Breast epithelium (tissue), 4 donors: ENCODE data around the gene TRIM27. TPM values are rescaled to one million over a fixed set of nuclear protein-coding genes. Genes with fewer than 3 reads are reported as not detected.
"Not testable (repeated sequence)": the region's sequence is repeated elsewhere in the genome, so short reads cannot be mapped to it uniquely, and the experiment has no call there.

Experiments
- DNase-seq, 2 donors: peaks; one replicate each; pipeline ENCODE4 v3.0.0-alpha.2; 2019; ENCODE audit warnings: low spot score in 2 of 2
- H3K27ac ChIP-seq, 2 donors: fragments of 200-600 bp; sonication (generic) in 1 of 2; one replicate each; pipeline ENCODE4 v1.5.1; 2016 to 2019; ENCODE audit warnings: mild to moderate bottlenecking in 1 of 2
- H3K27me3 ChIP-seq, 2 donors: fragments of 200-600 bp; sonication (generic) in 1 of 2; one replicate each; pipeline versions ENCODE4 v1.5.1 to v1.6.0; 2017 to 2019; ENCODE audit warnings: control low read depth in 1 of 2, mild to moderate bottlenecking in 1 of 2
- H3K36me3 ChIP-seq: fragments of 200-600 bp; one replicate; pipeline ENCODE4 v1.5.1; 2019
- H3K4me1 ChIP-seq, 2 donors: fragments of 200-600 bp; sonication (generic); one replicate each; pipeline ENCODE4 v1.5.1; 2016 to 2019; ENCODE audit warnings: control low read depth in 1 of 2
- H3K4me3 ChIP-seq, 3 donors: fragments of 200-600 bp; sonication (generic); 1 replicate in 2 of 3; 2 replicates in 1 of 3; pipeline ENCODE4 v1.5.1; 2016 to 2019; ENCODE audit warnings: mild to moderate bottlenecking in 3 of 3, moderate library complexity in 2 of 3
- H3K9me3 ChIP-seq, 2 donors: fragments of 200-600 bp; sonication (generic) in 1 of 2; one replicate each; pipeline ENCODE4 v1.5.1; 2016 to 2019; ENCODE audit warnings: control low read depth in 1 of 2
- POLR2A ChIP-seq: fragments of 450-650 bp; IDR thresholded peaks from one replicate; pipeline ENCODE4 v1.6.1; 2016; ENCODE audit warnings: antibody characterized with exemption, mild to moderate bottlenecking, moderate library complexity
- POLR2AphosphoS5 ChIP-seq, 3 donors: sonication (generic); formaldehyde crosslinking; IDR thresholded peaks; one replicate each; pipeline ENCODE4 v1.6.1; 2017; ENCODE audit warnings: antibody characterized with exemption in 3 of 3
- intact Hi-C: fragments of 100-400 bp; cut with DNase I; formaldehyde crosslinking; loops from one replicate; pipeline ENCODE4 v1.15.1; 2023; ENCODE audit warnings: low total_unique reads
- total RNA-seq, 3 donors: library from RNA; depleted of rRNA; stranded (reverse); fragments of >200 nt; gene quantifications; one replicate each; pipeline ENCODE4 v1.1.0, GENCODE V29; 2016
- TF ChIP-seq, protein P1 (sequence below), 3 donors: fragments of 450-650 bp; IDR thresholded peaks; one replicate each; pipeline ENCODE4 v1.5.1; 2016 to 2017; ENCODE audit warnings: antibody characterized with exemption in 3 of 3, mild to moderate bottlenecking in 3 of 3, moderate library complexity in 3 of 3

The TRIM27 gene
- total RNA-seq, 3 donors from 2014 or later = 38.7 to 106 (median 80.3) TPM

DNA sequence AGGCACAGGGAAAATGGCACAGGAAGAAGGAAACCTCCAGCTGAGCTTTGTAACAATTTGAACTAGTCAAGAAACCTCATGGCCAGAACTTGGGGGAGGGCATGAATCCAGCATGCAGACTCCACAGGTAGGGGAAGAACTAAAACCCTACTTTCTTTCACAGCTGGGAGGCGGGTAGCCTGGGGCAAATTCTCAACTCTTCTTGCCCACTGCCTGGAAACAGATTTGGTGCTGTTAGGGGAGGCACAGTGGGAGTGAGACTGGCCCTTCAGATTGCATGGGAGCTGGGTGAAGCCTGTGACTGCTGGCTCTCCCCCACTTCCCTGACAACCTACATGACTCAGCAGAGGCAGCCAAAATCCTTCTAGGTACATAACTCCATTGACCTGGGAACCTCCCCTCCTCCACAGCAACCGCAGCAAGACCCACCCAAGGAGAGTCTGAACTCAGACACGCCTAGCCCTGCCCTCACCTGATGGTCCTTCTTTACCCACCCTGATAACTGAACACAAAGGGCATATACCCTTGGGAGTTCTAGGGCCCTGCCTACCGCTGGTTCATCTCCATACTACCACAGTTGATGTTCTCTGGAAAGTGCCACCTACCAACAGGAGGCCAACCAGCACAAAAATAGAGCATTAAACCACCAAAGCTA, 37.2 kb upstream of the TRIM27 start:
- intact Hi-C loops = no loop called here
- no peaks in the 10 kb centered on the region for H3K36me3 ChIP-seq
- H3K4me3 ChIP-seq = no peak overlapping the region
- H3K27me3 ChIP-seq = no peaks in the 10 kb centered on the region
- H3K4me1 ChIP-seq = no peaks in the 10 kb centered on the region
- no peak for DNase-seq
- no peaks in the 10 kb centered on the region for H3K9me3 ChIP-seq
- TF ChIP-seq POLR2A (no peak), POLR2AphosphoS5 (IDR thresholded peaks at IDR 0.05) (no peak)
- TF ChIP-seq, protein P1, sequence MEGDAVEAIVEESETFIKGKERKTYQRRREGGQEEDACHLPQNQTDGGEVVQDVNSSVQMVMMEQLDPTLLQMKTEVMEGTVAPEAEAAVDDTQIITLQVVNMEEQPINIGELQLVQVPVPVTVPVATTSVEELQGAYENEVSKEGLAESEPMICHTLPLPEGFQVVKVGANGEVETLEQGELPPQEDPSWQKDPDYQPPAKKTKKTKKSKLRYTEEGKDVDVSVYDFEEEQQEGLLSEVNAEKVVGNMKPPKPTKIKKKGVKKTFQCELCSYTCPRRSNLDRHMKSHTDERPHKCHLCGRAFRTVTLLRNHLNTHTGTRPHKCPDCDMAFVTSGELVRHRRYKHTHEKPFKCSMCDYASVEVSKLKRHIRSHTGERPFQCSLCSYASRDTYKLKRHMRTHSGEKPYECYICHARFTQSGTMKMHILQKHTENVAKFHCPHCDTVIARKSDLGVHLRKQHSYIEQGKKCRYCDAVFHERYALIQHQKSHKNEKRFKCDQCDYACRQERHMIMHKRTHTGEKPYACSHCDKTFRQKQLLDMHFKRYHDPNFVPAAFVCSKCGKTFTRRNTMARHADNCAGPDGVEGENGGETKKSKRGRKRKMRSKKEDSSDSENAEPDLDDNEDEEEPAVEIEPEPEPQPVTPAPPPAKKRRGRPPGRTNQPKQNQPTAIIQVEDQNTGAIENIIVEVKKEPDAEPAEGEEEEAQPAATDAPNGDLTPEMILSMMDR (IDR thresholded peaks at IDR 0.05) = no peak
- no peak overlapping the region for H3K27ac ChIP-seq

- H3K4me1 ChIP-seq, H3K36me3 ChIP-seq, H3K9me3 ChIP-seq, intact Hi-C loops, DNase-seq, H3K27me3 ChIP-seq, H3K27ac ChIP-seq, H3K4me3 ChIP-seq: not testable (repeated sequence)
These were observed 34.9 kb upstream of the TRIM27 start for GRCh38 chr6:28958561-28959243.

GRCh38 chr6:28957795-28958314, 34.1 kb upstream of the TRIM27 start:
- intact Hi-C loops, H3K9me3 ChIP-seq, H3K27ac ChIP-seq, H3K36me3 ChIP-seq, DNase-seq, H3K4me3 ChIP-seq, H3K4me1 ChIP-seq, H3K27me3 ChIP-seq: not testable (repeated sequence)

DNA sequence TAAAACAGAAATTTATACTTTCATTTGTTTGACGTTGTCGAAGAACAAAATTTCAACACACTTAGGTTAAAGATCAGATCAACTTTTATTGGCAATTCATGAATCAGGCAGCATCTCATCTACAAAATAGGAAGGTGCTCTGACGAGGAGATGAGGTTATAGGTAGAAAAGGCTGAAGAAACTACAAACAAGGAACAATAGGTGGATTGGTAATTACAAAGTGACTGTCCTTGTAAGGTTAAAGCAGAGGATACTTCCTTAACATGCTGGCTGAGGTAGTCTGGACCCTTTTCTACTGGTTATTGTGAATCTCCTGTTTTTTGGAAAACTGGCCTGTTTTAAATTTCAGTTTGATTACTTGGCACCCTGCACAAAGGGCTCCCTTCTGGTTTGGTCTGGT, 32.5 kb upstream of the TRIM27 start:
- Histone ChIP-seq H3K27ac (no peak overlapping the region), H3K27me3 (peaks cover 0 to 2% of the 10 kb centered on the region in 2 donors), H3K9me3 (no peaks in the 10 kb centered on the region), H3K4me1 (no peaks in the 10 kb centered on the region), H3K36me3 (no peaks in the 10 kb centered on the region), H3K4me3 (no peak overlapping the region)
- DNase-seq = no peak
- no peak for TF ChIP-seq POLR2AphosphoS5 (IDR thresholded peaks at IDR 0.05)
- TF ChIP-seq POLR2A = no peak
- TF ChIP-seq, protein P1 (IDR thresholded peaks at IDR 0.05) = no peak
- intact Hi-C loops = no loop called here

DNA sequence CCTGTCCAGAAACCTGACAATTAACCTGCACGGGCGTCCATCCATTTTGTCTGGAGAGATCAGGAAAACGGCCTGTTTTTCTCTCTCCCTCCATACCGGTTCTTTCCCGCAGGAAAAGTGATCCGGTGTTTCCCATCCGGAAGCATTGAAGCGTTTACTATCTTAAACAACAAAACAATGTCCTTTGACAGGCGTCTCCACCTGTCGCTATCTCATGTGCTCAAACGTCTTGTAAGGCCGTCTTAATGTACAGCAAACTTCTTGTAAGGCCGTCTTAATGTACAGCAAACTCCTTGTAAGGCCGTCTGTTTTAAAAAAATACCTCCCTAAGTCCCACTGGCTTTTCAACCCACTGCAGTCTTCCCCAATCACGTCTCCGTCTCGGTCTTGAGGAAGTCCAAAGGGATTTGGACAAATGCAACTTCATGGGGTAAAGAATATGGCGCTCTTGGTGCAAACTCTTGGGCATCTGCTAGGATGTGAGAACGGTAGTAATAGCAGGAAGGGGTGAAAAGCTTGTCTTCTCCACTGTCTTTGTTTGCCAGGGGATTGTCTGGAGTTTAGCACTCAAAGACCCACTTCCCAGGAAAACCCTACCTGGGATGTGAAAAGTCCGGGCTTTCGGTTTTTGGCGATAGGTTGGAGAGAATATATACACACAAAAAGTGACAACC, 29.9 kb upstream of the TRIM27 start:
- no peak for DNase-seq
- Histone ChIP-seq H3K4me3 (peak overlapping the region; percentile 11 to 64 (median 51)), H3K9me3 (no peaks in the 10 kb centered on the region), H3K27me3 (peaks cover 0 to 2% of the 10 kb centered on the region in 2 donors), H3K27ac (peak overlapping the region; percentile 22 to 42), H3K36me3 (no peaks in the 10 kb centered on the region), H3K4me1 (no peaks in the 10 kb centered on the region)
- intact Hi-C loops = no loop called here
- no peak for TF ChIP-seq POLR2A
- TF ChIP-seq, protein P1 (IDR thresholded peaks at IDR 0.05) = no peak
- no peak for TF ChIP-seq POLR2AphosphoS5 (IDR thresholded peaks at IDR 0.05)

DNA sequence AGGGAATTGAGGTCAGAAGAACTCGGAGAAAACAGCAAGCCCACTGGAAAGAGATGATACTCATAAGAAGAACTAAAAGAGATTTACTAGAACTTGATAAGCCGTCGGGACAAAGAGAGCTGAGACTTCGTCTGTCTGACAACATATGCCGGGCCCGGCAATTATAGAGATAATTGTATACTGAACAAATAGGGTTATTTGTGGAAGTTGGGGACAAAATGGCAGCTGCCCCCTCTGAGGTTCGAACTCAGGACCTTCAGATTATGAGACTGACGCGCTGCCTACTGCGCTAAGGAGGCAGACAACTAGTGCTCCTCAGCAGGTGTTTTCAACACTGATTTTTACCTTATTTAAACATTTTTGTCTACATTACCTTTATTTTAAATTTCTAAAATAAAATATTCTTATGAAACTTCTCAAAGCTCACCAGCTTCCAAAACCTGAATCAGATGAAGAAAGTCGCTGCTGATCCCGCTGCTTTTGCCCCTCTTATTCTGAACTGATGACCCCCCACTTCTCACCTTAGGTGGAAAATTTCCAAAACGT, 29.3 kb upstream of the TRIM27 start:
- Histone ChIP-seq H3K4me3 (peak overlapping the region; percentile 11 to 64 (median 51)), H3K27me3 (peaks cover 0 to 2% of the 10 kb centered on the region in 2 donors), H3K4me1 (no peaks in the 10 kb centered on the region), H3K27ac (peak overlapping the region; percentile 22 to 42), H3K36me3 (no peaks in the 10 kb centered on the region), H3K9me3 (no peaks in the 10 kb centered on the region)
- no peak for DNase-seq
- intact Hi-C loops = no loop called here
- TF ChIP-seq, protein P1 (IDR thresholded peaks at IDR 0.05) = no peak
- TF ChIP-seq POLR2A = no peak
- no peak for TF ChIP-seq POLR2AphosphoS5 (IDR thresholded peaks at IDR 0.05)

DNA sequence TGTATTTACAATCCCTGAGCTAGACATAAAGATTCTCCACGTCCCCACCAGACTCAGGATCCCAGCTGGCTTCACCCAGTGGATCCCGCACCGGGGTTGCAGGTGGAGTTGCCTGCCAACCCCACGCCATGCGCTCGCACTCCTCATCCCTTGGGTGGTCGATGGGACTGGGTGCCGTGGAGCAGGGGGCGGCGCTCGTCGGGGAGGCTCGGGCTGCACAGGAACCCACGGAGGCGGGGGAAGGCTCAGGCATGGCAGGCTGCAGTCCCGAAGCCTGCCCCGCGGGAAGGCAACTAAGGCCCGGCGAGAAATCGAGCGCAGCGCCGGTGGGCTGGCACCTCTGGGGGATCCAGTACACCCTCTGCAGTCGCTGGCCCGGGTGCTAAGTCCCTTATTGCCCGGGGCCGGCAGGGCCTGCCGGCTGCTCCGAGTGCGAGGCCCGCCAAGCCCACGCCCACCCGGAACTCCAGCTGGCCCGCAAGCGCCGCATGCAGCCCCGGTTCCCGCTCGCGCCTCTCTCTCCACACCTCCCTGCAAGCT, 25.9 kb upstream of the TRIM27 start:
- H3K4me1 ChIP-seq, H3K9me3 ChIP-seq, H3K4me3 ChIP-seq, H3K27me3 ChIP-seq, H3K36me3 ChIP-seq, DNase-seq, H3K27ac ChIP-seq, intact Hi-C loops: not testable (repeated sequence)
